Sigmoid colon (tissue), 7 donors: ENCODE data around the gene ZNF664. TPM values are rescaled to one million over a fixed set of nuclear protein-coding genes. Genes with fewer than 3 reads are reported as not detected.

Experiments used
- DNase-seq: peaks from one replicate; pipeline ENCODE4 v3.0.0-alpha.2; 2019
- H3K27ac ChIP-seq, 4 donors: fragments of 200-600 bp; sonication (generic); one replicate each; pipeline ENCODE4 v1.5.1; 2016 to 2019; ENCODE audit warnings: mild to moderate bottlenecking in 1 of 4
- H3K27me3 ChIP-seq, 3 donors: fragments of 200-600 bp; sonication (generic); one replicate each; pipeline ENCODE4 v1.5.1; 2019; ENCODE audit warnings: mild to moderate bottlenecking in 1 of 3
- H3K36me3 ChIP-seq, 4 donors: fragments of 200-600 bp; sonication (generic); one replicate each; pipeline ENCODE4 v1.5.1; 2016 to 2019
- H3K4me1 ChIP-seq, 4 donors: fragments of 200-600 bp; sonication (generic); one replicate each; pipeline ENCODE4 v1.5.1; 2017 to 2019
- H3K4me3 ChIP-seq, 4 donors: fragments of 200-600 bp; sonication (generic); one replicate each; pipeline ENCODE4 v1.5.1; 2017 to 2019; ENCODE audit warnings: mild to moderate bottlenecking in 2 of 4, moderate library complexity in 1 of 4
- H3K9me3 ChIP-seq, 4 donors: fragments of 200-600 bp in 3 of 4; sonication (generic) in 3 of 4; one replicate each; pipeline versions ENCODE4 v1.5.1 to v1.6.1; 2013 to 2019
- EP300 ChIP-seq, 4 donors: sonication (generic); formaldehyde crosslinking; IDR thresholded peaks; one replicate each; pipeline ENCODE4 v1.6.1; 2017; ENCODE audit warnings: antibody characterized with exemption in 4 of 4
- POLR2A ChIP-seq, 2 donors: fragments of 450-650 bp; IDR thresholded peaks; one replicate each; pipeline ENCODE4 v1.6.1; 2016; ENCODE audit warnings: antibody characterized with exemption in 2 of 2, mild to moderate bottlenecking in 2 of 2, moderate library complexity in 2 of 2
- POLR2AphosphoS5 ChIP-seq, 4 donors: sonication (generic); formaldehyde crosslinking; IDR thresholded peaks; one replicate each; pipeline ENCODE4 v1.6.1; 2017; ENCODE audit warnings: antibody characterized with exemption in 4 of 4
- WGBS, 2 donors: extraction: QIAGEN DNeasy Blood & Tissue Kit; methylation state at CpG; one replicate each; pipeline ENCODE4 v1.1.7; 2013; 5-methylcytosine and 5-hydroxymethylcytosine counted together
- intact Hi-C: fragments of 100-400 bp; cut with DNase I; formaldehyde crosslinking; loops from one replicate; pipeline ENCODE4 v1.15.1; 2023
- polyA plus RNA-seq, 3 donors: library from polyadenylated mRNA; stranded (reverse); fragments of 200-250 nt; gene quantifications; one replicate each; pipeline ENCODE4 v1.2.3, GENCODE V29; 2013
- total RNA-seq, 4 donors: library from RNA; depleted of rRNA; stranded (reverse); fragments of >200 nt; gene quantifications; one replicate each; pipeline ENCODE4 v1.1.0, GENCODE V29; 2016
- TF ChIP-seq, protein P1 (sequence below), 4 experiments: fragments of 450-650 bp in 3 of 4; fragments of 200-600 bp in 1 of 4; IDR thresholded peaks; one replicate each; pipeline ENCODE4 v1.5.1; 2016 to 2019; ENCODE audit warnings: antibody characterized with exemption in 4 of 4, mild to moderate bottlenecking in 3 of 4, moderate library complexity in 2 of 4
- donor health status: healthy with polysubstance abuse.
- donor health status: Bipolar disorder and iron deficiency.
- donor health status: healthy.

Gene ZNF664
- total and polyA plus RNA-seq, 7 donors = 43.4 to 74.0 (median 62.5) TPM

- Histone ChIP-seq H3K36me3 (peaks cover 13 to 42% (median 21%) of the 10 kb centered on the region in 4 donors), H3K27ac (no peak overlapping the region), H3K4me1 (no peaks in the 10 kb centered on the region), H3K27me3 (no peaks in the 10 kb centered on the region), H3K9me3 (no peaks in the 10 kb centered on the region), H3K4me3 (no peak overlapping the region)
- intact Hi-C loops = no loop called here
- no peak for DNase-seq
- WGBS, 2 donors = 84 to 87% methylated on average over 3 of the region's 3 CpGs
- TF ChIP-seq POLR2A (IDR thresholded peaks at IDR 0.05) (no peak), POLR2AphosphoS5 (IDR thresholded peaks at IDR 0.05) (no peak), EP300 (IDR thresholded peaks at IDR 0.05) (no peak)
- TF ChIP-seq, protein P1, sequence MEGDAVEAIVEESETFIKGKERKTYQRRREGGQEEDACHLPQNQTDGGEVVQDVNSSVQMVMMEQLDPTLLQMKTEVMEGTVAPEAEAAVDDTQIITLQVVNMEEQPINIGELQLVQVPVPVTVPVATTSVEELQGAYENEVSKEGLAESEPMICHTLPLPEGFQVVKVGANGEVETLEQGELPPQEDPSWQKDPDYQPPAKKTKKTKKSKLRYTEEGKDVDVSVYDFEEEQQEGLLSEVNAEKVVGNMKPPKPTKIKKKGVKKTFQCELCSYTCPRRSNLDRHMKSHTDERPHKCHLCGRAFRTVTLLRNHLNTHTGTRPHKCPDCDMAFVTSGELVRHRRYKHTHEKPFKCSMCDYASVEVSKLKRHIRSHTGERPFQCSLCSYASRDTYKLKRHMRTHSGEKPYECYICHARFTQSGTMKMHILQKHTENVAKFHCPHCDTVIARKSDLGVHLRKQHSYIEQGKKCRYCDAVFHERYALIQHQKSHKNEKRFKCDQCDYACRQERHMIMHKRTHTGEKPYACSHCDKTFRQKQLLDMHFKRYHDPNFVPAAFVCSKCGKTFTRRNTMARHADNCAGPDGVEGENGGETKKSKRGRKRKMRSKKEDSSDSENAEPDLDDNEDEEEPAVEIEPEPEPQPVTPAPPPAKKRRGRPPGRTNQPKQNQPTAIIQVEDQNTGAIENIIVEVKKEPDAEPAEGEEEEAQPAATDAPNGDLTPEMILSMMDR (IDR thresholded peaks at IDR 0.05) = no peak
Measured at GRCh38 chr12:124010687-124011086, 37.7 kb downstream of the ZNF664 start.

GRCh38 chr12:124011435-124012115 lies 38.6 kb downstream of the ZNF664 start:
- DNase-seq = no peak
- no peak overlapping the region for H3K4me3 ChIP-seq
- TF ChIP-seq EP300 (IDR thresholded peaks at IDR 0.05) = no peak
- no peak for TF ChIP-seq POLR2A (IDR thresholded peaks at IDR 0.05)
- TF ChIP-seq POLR2AphosphoS5 (IDR thresholded peaks at IDR 0.05) = no peak
- intact Hi-C loops = no loop called here
- H3K27ac ChIP-seq = no peak overlapping the region
- peaks cover 13 to 42% (median 21%) of the 10 kb centered on the region in 4 donors for H3K36me3 ChIP-seq
- H3K4me1 ChIP-seq = no peaks in the 10 kb centered on the region
- no peaks in the 10 kb centered on the region for H3K9me3 ChIP-seq
- no peaks in the 10 kb centered on the region for H3K27me3 ChIP-seq
- WGBS, 2 donors = 67 to 86% methylated on average over 8 of the region's 8 CpGs

DNA sequence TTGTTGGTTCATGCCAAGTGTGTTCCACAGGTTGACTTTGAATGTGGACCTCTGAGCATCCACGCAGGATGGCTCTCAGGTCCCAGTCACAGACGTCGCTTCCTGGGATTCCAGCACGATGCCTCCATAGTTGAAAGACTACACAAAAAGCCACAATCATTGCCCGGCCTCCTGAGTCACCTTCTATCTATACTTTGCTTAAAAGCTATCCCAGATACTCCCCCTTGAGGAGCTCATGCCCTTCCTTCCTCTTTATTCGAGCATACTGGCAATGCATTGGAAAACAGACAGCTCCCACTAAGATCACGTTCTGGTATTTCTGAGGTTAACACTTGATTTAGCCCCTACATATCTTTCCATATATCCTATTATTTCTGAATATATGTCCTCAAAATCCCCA lies 40.1 kb downstream of the ZNF664 start:
- H3K4me3 ChIP-seq = no peak overlapping the region
- H3K36me3 ChIP-seq = peaks cover 13 to 42% (median 21%) of the 10 kb centered on the region in 4 donors
- H3K4me1 ChIP-seq = no peaks in the 10 kb centered on the region
- 91 to 95% methylated on average over 7 of the region's 7 CpGs for WGBS, 2 donors
- no peaks in the 10 kb centered on the region for H3K27me3 ChIP-seq
- no peaks in the 10 kb centered on the region for H3K9me3 ChIP-seq
- TF ChIP-seq, protein P1 (IDR thresholded peaks at IDR 0.05) = no peak
- TF ChIP-seq EP300 (IDR thresholded peaks at IDR 0.05) = no peak
- TF ChIP-seq POLR2A (IDR thresholded peaks at IDR 0.05) = no peak
- TF ChIP-seq POLR2AphosphoS5 (IDR thresholded peaks at IDR 0.05) = no peak
- intact Hi-C loops = no loop called here
- no peak overlapping the region for H3K27ac ChIP-seq
- DNase-seq = no peak

GRCh38 chr12:124015494-124016461 lies 42.8 kb downstream of the ZNF664 start:
- TF ChIP-seq POLR2AphosphoS5 (IDR thresholded peaks at IDR 0.05) (no peak), EP300 (IDR thresholded peaks at IDR 0.05) (no peak), POLR2A (IDR thresholded peaks at IDR 0.05) (no peak)
- TF ChIP-seq, protein P1 (IDR thresholded peaks at IDR 0.05) = no peak
- 87% methylated on average over 13 of the region's 13 CpGs for WGBS, 2 donors
- Histone ChIP-seq H3K4me3 (no peak overlapping the region), H3K9me3 (no peaks in the 10 kb centered on the region), H3K27me3 (no peaks in the 10 kb centered on the region), H3K27ac (no peak overlapping the region), H3K4me1 (peaks cover 0 to 4% (median under 1%) of the 10 kb centered on the region in 4 donors), H3K36me3 (peaks cover 13 to 34% (median 21%) of the 10 kb centered on the region in 4 donors)
- DNase-seq = no peak
- intact Hi-C loops = no loop called here

DNA sequence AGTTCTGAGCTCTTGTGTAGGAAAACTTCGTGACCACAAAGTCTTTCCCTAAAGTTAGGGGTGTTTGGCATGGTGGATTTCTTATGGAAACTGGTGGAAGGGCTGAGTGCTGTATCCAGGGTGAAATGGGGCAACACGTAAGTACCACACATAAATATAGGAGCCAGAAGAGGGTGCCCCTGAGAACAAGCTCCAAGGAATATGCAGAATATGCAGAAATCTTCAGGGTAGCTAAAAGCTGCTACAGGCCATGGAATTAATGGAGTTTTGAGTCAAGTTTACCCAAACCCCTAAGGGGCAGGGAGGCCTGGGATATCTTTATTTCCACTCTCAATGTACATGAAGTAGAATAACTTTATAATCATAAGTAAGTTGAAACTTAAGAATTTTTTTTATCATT lies 44.0 kb downstream of the ZNF664 start:
- WGBS, 2 donors = 91 to 96% methylated on average over 2 of the region's 2 CpGs
- H3K27ac ChIP-seq = no peak overlapping the region
- DNase-seq = no peak
- TF ChIP-seq POLR2A (IDR thresholded peaks at IDR 0.05) = no peak
- no peak for TF ChIP-seq POLR2AphosphoS5 (IDR thresholded peaks at IDR 0.05)
- TF ChIP-seq, protein P1 (IDR thresholded peaks at IDR 0.05) = no peak
- TF ChIP-seq EP300 (IDR thresholded peaks at IDR 0.05) = no peak
- H3K36me3 ChIP-seq = peaks cover 10 to 21% (median 12%) of the 10 kb centered on the region in 4 donors
- intact Hi-C loops = no loop called here
- peaks cover 0 to 4% (median 1%) of the 10 kb centered on the region in 4 donors for H3K4me1 ChIP-seq
- no peaks in the 10 kb centered on the region for H3K27me3 ChIP-seq
- H3K9me3 ChIP-seq = no peaks in the 10 kb centered on the region
- H3K4me3 ChIP-seq = no peak overlapping the region
